ENCODE data around the gene KDM4C. TPM values are rescaled to one million over a fixed set of nuclear protein-coding genes. Genes with fewer than 3 reads are reported as not detected.

The KDM4C gene
- total and polyA plus RNA-seq, 11 donors: 4.4 to 19.9 (median 13.3) TPM

DNA sequence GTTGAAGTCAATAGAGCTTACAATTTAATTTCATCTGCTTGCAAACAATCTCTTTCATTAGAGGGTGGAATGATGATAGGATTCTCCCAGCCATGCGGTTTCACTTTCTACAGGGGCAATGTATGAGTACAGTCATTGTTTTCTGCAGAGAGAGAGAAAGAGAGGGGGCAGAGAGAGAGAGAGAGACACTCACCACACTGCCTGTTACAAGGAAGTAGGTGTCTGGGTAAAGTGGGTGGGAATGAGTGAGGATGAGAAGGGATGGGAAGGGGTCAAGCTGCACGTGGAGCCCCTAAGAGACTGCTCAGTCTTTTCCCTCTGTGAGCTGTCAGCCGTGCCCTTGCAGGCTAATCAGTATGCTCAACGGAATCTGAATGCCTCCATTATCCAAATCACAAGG lies 454.3 kb downstream of the KDM4C start:
- DNase-seq (no peak), ATAC-seq (no peak)
- Histone ChIP-seq H3K27ac (no peak overlapping the region), H3K4me1 (no peaks in the 10 kb centered on the region), H3K36me3 (no peaks in the 10 kb centered on the region), H3K4me3 (no peak overlapping the region), H3K9me3 (no peaks in the 10 kb centered on the region), H3K27me3 (no peaks in the 10 kb centered on the region)
- 39 to 56% (median 50%) methylated on average over 4 of the region's 4 CpGs for WGBS, 4 donors
- intact Hi-C loops (cut with DNase I): no loop called here
- TF ChIP-seq POLR2A (IDR thresholded peaks at IDR 0.05): no peak
- TF ChIP-seq, protein P1, sequence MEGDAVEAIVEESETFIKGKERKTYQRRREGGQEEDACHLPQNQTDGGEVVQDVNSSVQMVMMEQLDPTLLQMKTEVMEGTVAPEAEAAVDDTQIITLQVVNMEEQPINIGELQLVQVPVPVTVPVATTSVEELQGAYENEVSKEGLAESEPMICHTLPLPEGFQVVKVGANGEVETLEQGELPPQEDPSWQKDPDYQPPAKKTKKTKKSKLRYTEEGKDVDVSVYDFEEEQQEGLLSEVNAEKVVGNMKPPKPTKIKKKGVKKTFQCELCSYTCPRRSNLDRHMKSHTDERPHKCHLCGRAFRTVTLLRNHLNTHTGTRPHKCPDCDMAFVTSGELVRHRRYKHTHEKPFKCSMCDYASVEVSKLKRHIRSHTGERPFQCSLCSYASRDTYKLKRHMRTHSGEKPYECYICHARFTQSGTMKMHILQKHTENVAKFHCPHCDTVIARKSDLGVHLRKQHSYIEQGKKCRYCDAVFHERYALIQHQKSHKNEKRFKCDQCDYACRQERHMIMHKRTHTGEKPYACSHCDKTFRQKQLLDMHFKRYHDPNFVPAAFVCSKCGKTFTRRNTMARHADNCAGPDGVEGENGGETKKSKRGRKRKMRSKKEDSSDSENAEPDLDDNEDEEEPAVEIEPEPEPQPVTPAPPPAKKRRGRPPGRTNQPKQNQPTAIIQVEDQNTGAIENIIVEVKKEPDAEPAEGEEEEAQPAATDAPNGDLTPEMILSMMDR (IDR thresholded peaks at IDR 0.05): no peak

- H3K4me3 ChIP-seq: no peak overlapping the region
- peaks cover 0 to 5% (median 0%) of the 10 kb centered on the region in 12 donors for H3K9me3 ChIP-seq
- no peak for ATAC-seq
- no peaks in the 10 kb centered on the region for H3K4me1 ChIP-seq
- H3K27me3 ChIP-seq: no peaks in the 10 kb centered on the region
- 44 to 73% (median 48%) methylated on average over 7 of the region's 7 CpGs for WGBS, 4 donors
- no peak overlapping the region for H3K27ac ChIP-seq
- no peak for DNase-seq
- H3K36me3 ChIP-seq: no peaks in the 10 kb centered on the region
- intact Hi-C loops (cut with DNase I): no loop called here
- TF ChIP-seq, protein P1 (IDR thresholded peaks at IDR 0.05): no peak
- TF ChIP-seq POLR2A (IDR thresholded peaks at IDR 0.05): no peak
Observed at GRCh38 chr9:7216004-7216841, 458.4 kb downstream of the KDM4C start.

DNA sequence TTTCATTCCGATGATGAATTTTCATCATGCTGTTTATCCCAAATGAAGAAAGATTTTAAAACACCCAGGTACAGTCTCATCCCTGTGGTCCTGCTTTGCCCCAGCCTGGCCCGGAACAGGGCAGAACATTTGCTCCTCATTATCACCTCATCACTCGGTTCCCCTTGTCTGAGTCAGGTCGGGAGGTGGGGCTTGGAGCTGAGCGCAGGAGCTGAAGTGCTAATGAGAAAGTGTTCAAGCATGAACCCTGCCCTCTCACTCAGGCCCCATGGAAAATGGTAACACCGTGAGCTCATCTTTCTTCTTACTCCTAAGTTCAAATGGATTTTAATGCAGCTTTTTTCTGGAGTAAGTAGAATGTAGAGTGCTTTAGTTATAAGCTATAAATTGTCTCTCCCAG lies 466.2 kb downstream of the KDM4C start:
- intact Hi-C loops (cut with DNase I): no loop called here
- Histone ChIP-seq H3K36me3 (no peaks in the 10 kb centered on the region), H3K27ac (no peak overlapping the region), H3K4me3 (no peak overlapping the region), H3K27me3 (no peaks in the 10 kb centered on the region), H3K9me3 (peaks cover 0 to 5% (median 0%) of the 10 kb centered on the region in 12 donors), H3K4me1 (no peaks in the 10 kb centered on the region)
- TF ChIP-seq, protein P1 (IDR thresholded peaks at IDR 0.05): no peak
- TF ChIP-seq POLR2A (IDR thresholded peaks at IDR 0.05): no peak
- ATAC-seq (no peak), DNase-seq (no peak)
- WGBS, 4 donors: 39 to 49% (median 42%) methylated on average over 6 of the region's 6 CpGs

Other genes with a start within 250 kb of the KDM4C start
- gene GLDC, start 112.2 kb upstream of the KDM4C start, total RNA-seq: under 1 TPM in 1 of 9 donors, not detected in 8; 0.53 TPM
- gene GLDC, start 112.2 kb upstream of the KDM4C start, polyA plus RNA-seq: under 1 TPM in 1 of 2 donors, not detected in 1; 0.26 TPM

All from heart left ventricle (tissue), 16 donors.